ENCODE results near the gene CCDC15.

Gene CCDC15

DNA sequence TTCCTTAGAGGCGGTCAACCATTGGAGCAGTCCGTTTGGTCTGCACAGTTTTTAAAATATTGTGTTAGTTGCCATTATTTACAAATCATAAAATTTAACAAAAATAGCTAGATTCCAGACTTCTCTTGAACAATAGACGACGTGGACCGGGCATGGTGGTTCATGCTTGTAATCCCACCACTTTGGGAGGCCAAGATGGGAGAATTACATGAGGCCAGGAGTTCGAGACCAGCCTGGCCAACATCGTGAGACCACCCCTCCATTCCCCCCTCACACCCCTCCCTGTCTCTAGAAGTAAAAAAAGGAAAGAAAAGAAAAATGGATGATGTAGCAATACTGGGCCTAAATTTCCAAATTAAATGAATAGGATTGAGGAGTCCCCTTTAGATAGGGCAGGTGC lies 110.1 kb downstream of the CCDC15 start:
- no peaks in the 10 kb centered on the region for H3K9me3 ChIP-seq (ENCODE audit: control insufficient read depth, insufficient read depth, low read depth, low read length)
- TF ChIP-seq PRDM6 (tag by site-specific recombination; IDR thresholded peaks at IDR 0.05) (no peak), ZNF16 (tag by site-specific recombination; IDR thresholded peaks at IDR 0.05; ENCODE audit: low read depth) (no peak), ZNF211 (tag by site-specific recombination; IDR thresholded peaks at IDR 0.05; ENCODE audit: low read depth) (no peak), ZNF670 (tag by site-specific recombination; IDR thresholded peaks at IDR 0.05; ENCODE audit: low read depth) (no peak), ZNF155 (tag by site-specific recombination; IDR thresholded peaks at IDR 0.05) (no peak)
- TF ChIP-seq, protein P1, sequence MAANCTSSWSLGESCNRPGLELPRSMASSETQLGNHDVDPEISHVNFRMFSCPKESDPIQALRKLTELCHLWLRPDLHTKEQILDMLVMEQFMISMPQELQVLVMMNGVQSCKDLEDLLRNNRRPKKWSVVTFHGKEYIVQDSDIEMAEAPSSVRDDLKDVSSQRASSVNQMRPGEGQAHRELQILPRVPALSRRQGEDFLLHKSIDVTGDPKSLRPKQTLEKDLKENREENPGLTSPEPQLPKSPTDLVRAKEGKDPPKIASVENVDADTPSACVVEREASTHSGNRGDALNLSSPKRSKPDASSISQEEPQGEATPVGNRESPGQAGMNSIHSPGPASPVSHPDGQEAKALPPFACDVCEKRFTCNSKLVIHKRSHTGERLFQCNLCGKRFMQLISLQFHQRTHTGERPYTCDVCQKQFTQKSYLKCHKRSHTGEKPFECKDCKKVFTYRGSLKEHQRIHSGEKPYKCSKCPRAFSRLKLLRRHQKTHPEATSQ (tag by site-specific recombination; IDR thresholded peaks at IDR 0.05): no peak
- CTCF ChIA-PET: interaction anchor here (0.9 kb wide), 1 partner anchor 27 kb away, joined by 3 read pairs; no protein-coding TSS in a partner anchor
- H3K4me1 ChIP-seq (ENCODE audit: control insufficient read depth, insufficient read depth, low read length): no peaks in the 10 kb centered on the region
- POLR2A ChIA-PET: no interaction called here
- no peak overlapping the region for H3K4me3 ChIP-seq (ENCODE audit: low read depth, low read length)
- no peak overlapping the region for H3K27ac ChIP-seq (ENCODE audit: extremely low read depth, low read depth, low read length)
- H3K36me3 ChIP-seq (ENCODE audit: control insufficient read depth in 2 of 2, insufficient read depth in 1 of 2, low read length in 2 of 2): no peaks in the 10 kb centered on the region

DNA sequence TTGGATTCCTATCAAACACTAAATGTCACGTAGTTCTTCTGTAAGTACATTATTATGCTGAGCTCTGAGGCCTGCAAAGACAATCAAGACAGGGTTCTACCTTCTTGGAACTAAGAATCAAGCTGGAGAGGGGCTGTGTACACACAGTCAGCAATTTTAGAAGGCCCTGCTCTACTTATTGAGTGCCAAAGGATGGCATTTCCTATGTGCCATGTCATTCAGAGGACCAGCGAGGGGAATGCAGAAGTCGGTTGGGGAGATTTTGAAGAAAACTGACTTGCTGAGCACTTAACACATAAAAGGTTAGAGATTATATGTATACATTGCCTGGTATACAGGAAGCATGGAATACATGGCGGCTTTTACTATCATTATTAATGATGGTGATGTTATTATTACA lies 114.4 kb downstream of the CCDC15 start:
- Histone ChIP-seq H3K36me3 (ENCODE audit: control insufficient read depth in 2 of 2, insufficient read depth in 1 of 2, low read length in 2 of 2) (no peaks in the 10 kb centered on the region), H3K27ac (ENCODE audit: extremely low read depth, low read depth, low read length) (no peak overlapping the region), H3K9me3 (ENCODE audit: control insufficient read depth, insufficient read depth, low read depth, low read length) (no peaks in the 10 kb centered on the region), H3K4me3 (ENCODE audit: low read depth, low read length) (no peak overlapping the region), H3K4me1 (ENCODE audit: control insufficient read depth, insufficient read depth, low read length) (no peaks in the 10 kb centered on the region)
- ChIA-PET POLR2A (no interaction called here), CTCF (no interaction called here)
- TF ChIP-seq ZFP41 (tag by site-specific recombination; IDR thresholded peaks at IDR 0.05; ENCODE audit: borderline replicate concordance) (no peak), KLF1 (tag by site-specific recombination; IDR thresholded peaks at IDR 0.05) (no peak), WT1 (tag by site-specific recombination; IDR thresholded peaks at IDR 0.05) (no peak), ZNF549 (tag by site-specific recombination; IDR thresholded peaks at IDR 0.05) (no peak), ZNF785 (tag by site-specific recombination; IDR thresholded peaks at IDR 0.05) (no peak), PRDM2 (tag by site-specific recombination; IDR thresholded peaks at IDR 0.05; ENCODE audit: borderline replicate concordance) (no peak), ZNF138 (tag by site-specific recombination; IDR thresholded peaks at IDR 0.05; ENCODE audit: borderline replicate concordance) (no peak), ZNF214 (tag by site-specific recombination; IDR thresholded peaks at IDR 0.05; ENCODE audit: borderline replicate concordance) (no peak), ZNF148 (tag by site-specific recombination; IDR thresholded peaks at IDR 0.05; ENCODE audit: borderline replicate concordance) (no peak), SALL2 (tag by site-specific recombination; IDR thresholded peaks at IDR 0.05; ENCODE audit: borderline replicate concordance) (no peak), ZNF837 (tag by site-specific recombination; IDR thresholded peaks at IDR 0.05) (no peak), ZNF433 (tag by site-specific recombination; IDR thresholded peaks at IDR 0.05; ENCODE audit: low read depth) (no peak), ZNF529 (tag by site-specific recombination; IDR thresholded peaks at IDR 0.05; ENCODE audit: insufficient replicate concordance) (no peak), ZNF658 (tag by site-specific recombination; IDR thresholded peaks at IDR 0.05) (no peak)
- TF ChIP-seq, protein P2, sequence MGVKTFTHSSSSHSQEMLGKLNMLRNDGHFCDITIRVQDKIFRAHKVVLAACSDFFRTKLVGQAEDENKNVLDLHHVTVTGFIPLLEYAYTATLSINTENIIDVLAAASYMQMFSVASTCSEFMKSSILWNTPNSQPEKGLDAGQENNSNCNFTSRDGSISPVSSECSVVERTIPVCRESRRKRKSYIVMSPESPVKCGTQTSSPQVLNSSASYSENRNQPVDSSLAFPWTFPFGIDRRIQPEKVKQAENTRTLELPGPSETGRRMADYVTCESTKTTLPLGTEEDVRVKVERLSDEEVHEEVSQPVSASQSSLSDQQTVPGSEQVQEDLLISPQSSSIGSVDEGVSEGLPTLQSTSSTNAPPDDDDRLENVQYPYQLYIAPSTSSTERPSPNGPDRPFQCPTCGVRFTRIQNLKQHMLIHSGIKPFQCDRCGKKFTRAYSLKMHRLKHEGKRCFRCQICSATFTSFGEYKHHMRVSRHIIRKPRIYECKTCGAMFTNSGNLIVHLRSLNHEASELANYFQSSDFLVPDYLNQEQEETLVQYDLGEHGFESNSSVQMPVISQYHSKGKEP (tag by site-specific recombination; IDR thresholded peaks at IDR 0.05): no peak

Data from HEK293 (cell line).